T-cell (primary cell): ENCODE results near the gene IGSF3. TPM values are rescaled to one million over a fixed set of nuclear protein-coding genes. Genes with fewer than 3 reads are reported as not detected.
"Not testable (repeated sequence)": the region's sequence is repeated elsewhere in the genome, so short reads cannot be mapped to it uniquely, and the experiment has no call there.

ENCODE experiments used
- ATAC-seq, 4 experiments: fragments of 200-7000 bp in 3 of 4; fragments of 150-1000 bp in 1 of 4; cut with Tn5 transposase; replicated peaks in 1 of 4; 1 replicate in 3 of 4; 2 replicates in 1 of 4; pipeline ENCODE4 v1.10.0; 2021; ENCODE audit warnings: moderate library complexity in 3 of 4, mild to moderate bottlenecking in 2 of 4, moderate number of reproducible peaks in 1 of 4
- CTCF ChIA-PET, 2 donors: fragments of 300-600 bp; sonication (Branson Sonifier 250); formaldehyde crosslinking; loops; one replicate each; lab custom pipeline; 2022; ENCODE audit warnings: antibody characterized with exemption in 2 of 2; lab: Charles Lee
- POLR2A ChIA-PET, 2 donors: fragments of 300-600 bp; sonication (Branson Sonifier 250); formaldehyde crosslinking; loops; one replicate each; lab custom pipeline; 2022; ENCODE audit warnings: antibody characterized with exemption in 2 of 2; lab: Charles Lee
- DNase-seq, 35 experiments: peaks; one replicate each; pipeline versions ENCODE4 v3.0.0 to v3.0.0-alpha.2; 2013 to 2023
- H3K27ac ChIP-seq: one replicate; pipeline ENCODE4 v1.5.1; 2013; ENCODE audit warnings: low read length
- H3K27me3 ChIP-seq, 2 experiments: replicated peaks in 1 of 2; 1 replicate in 1 of 2; 2 replicates in 1 of 2; pipeline versions ENCODE4 v1.6.1 to v1.7.0; 2013; ENCODE audit warnings: low read length in 1 of 2, mixed read lengths in 1 of 2; ENCODE audit not compliant: control insufficient read depth in 2 of 2, insufficient read depth in 2 of 2; ENCODE audit errors: extremely low read depth in 1 of 2
- H3K36me3 ChIP-seq, 2 donors: 1 replicate in 1 of 2; 2 replicates in 1 of 2; pipeline versions ENCODE4 v1.6.1 to v1.7.0; 2013; ENCODE audit warnings: low read length in 1 of 2; ENCODE audit not compliant: control insufficient read depth in 2 of 2, insufficient read depth in 1 of 2; ENCODE audit errors: extremely low read depth in 1 of 2
- H3K4me1 ChIP-seq, 2 experiments: 1 replicate in 1 of 2; 2 replicates in 1 of 2; pipeline versions ENCODE4 v1.6.1 to v1.7.0; 2013; ENCODE audit warnings: low read length in 2 of 2, mixed read lengths in 1 of 2; ENCODE audit not compliant: insufficient read depth in 2 of 2, control insufficient read depth in 1 of 2; ENCODE audit errors: extremely low read depth in 1 of 2
- H3K4me3 ChIP-seq, 2 donors: 1 replicate in 1 of 2; 2 replicates in 1 of 2; pipeline versions ENCODE4 v1.5.1 to v1.7.0; 2013; ENCODE audit warnings: mild to moderate bottlenecking in 2 of 2, low read length in 1 of 2, moderate library complexity in 1 of 2; ENCODE audit not compliant: control insufficient read depth in 1 of 2; ENCODE audit errors: extremely low read depth in 1 of 2
- H3K9me3 ChIP-seq: 2 replicates; pipeline ENCODE4 v1.7.0; 2013
- H3K27ac Mint-ChIP-seq, 2 donors: one replicate each; pipeline ENCODE4 v1.8.0; 2020 to 2021; ENCODE audit warnings: mild to moderate bottlenecking in 2 of 2, mixed read lengths in 2 of 2
- H3K27me3 Mint-ChIP-seq, 2 donors: one replicate each; pipeline ENCODE4 v1.8.0; 2021 to 2022; ENCODE audit warnings: mixed read lengths in 2 of 2
- H3K36me3 Mint-ChIP-seq: one replicate; pipeline ENCODE4 v1.8.0; 2021; ENCODE audit warnings: mixed read lengths
- H3K4me1 Mint-ChIP-seq, 3 donors: one replicate each; pipeline ENCODE4 v1.8.0; 2020 to 2022; ENCODE audit warnings: mixed read lengths in 3 of 3, mild to moderate bottlenecking in 1 of 3
- H3K4me3 Mint-ChIP-seq, 3 donors: one replicate each; pipeline ENCODE4 v1.8.0; 2020 to 2022; ENCODE audit warnings: mild to moderate bottlenecking in 3 of 3, mixed read lengths in 3 of 3, moderate library complexity in 3 of 3
- H3K9me3 Mint-ChIP-seq, 3 donors: one replicate each; pipeline ENCODE4 v1.8.0; 2020 to 2022; ENCODE audit warnings: mixed read lengths in 3 of 3
- WGBS: methylation state at CpG from one replicate; pipeline ENCODE4 v1.1.5; 2013; ENCODE audit warnings: missing lambda C conversion rate; ENCODE audit not compliant: insufficient coverage; 5-methylcytosine and 5-hydroxymethylcytosine counted together
- total RNA-seq, 35 experiments: library from RNA in 6 of 35; stranded (reverse) in 6 of 35; fragments of 120-200 nt in 1 of 35; gene quantifications; one replicate each; pipeline versions ENCODE4 v1.2.1 to v1.2.4 and lab custom pipeline; 2013 to 2026

Gene IGSF3
- total RNA-seq, 5 donors from 2014 or later (not counting 1 experiment from before 2014, with no cell fraction given) = 0.05 to 0.30 (median 0.24) TPM; not detected in 1

DNA sequence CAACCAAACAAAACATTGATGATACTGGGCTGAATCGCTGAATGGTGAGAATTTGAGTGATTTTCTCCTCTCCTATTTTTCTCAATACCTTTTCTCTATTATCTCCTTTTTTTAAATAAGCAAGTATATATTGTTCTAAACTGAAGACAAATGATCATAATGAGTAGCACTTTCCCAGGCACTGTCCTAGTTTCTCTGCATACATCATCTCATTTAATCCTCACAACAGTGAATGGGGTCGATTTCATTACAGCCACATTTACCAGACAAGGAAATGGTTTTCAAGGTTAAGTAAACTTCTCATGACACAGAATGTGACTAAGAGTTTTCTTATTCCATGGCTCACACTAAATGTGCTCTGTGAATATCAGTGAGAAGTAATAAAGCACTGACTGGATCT is 45.0 kb downstream of the IGSF3 start:
- H3K4me3 ChIP-seq, DNase-seq, H3K27me3 ChIP-seq, H3K9me3 Mint-ChIP-seq, POLR2A ChIA-PET, H3K4me3 Mint-ChIP-seq, H3K9me3 ChIP-seq, H3K4me1 ChIP-seq, H3K27ac Mint-ChIP-seq, H3K27ac ChIP-seq, ATAC-seq, H3K36me3 ChIP-seq, H3K36me3 Mint-ChIP-seq, CTCF ChIA-PET, H3K4me1 Mint-ChIP-seq: not testable (repeated sequence)
- peaks cover 0 to 12% of the 10 kb centered on the region in 2 donors for H3K27me3 Mint-ChIP-seq
- WGBS = no CpG with 5 or more reads among the region's 2 CpGs

DNA sequence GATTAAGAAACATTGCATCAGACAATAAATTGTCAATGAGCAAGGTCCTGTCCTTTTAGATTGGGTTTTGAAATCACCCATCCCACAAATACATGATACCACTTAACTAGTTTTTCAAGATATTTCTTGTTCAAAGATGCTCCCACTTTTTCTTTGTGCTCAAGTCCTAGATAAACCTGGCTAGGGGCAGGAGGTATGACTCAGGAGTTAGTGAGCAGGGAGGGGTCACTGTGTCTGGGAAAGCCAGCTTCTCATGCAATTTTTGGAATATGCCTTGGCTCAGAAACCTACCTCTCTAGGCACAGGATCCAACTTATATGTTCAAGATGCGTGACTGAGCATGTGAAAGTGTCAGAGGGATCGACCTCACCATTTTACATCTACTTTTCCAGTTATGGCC is 45.8 kb downstream of the IGSF3 start:
- H3K27me3 Mint-ChIP-seq = peaks cover 0 to 16% of the 10 kb centered on the region in 2 donors
- H3K36me3 Mint-ChIP-seq, H3K27ac ChIP-seq, H3K9me3 ChIP-seq, ATAC-seq, H3K27ac Mint-ChIP-seq, H3K4me3 Mint-ChIP-seq, H3K27me3 ChIP-seq, H3K4me1 Mint-ChIP-seq, DNase-seq, H3K36me3 ChIP-seq, POLR2A ChIA-PET, H3K4me1 ChIP-seq, H3K9me3 Mint-ChIP-seq, H3K4me3 ChIP-seq, CTCF ChIA-PET: not testable (repeated sequence)
- WGBS = no CpG with 5 or more reads among the region's 2 CpGs

DNA sequence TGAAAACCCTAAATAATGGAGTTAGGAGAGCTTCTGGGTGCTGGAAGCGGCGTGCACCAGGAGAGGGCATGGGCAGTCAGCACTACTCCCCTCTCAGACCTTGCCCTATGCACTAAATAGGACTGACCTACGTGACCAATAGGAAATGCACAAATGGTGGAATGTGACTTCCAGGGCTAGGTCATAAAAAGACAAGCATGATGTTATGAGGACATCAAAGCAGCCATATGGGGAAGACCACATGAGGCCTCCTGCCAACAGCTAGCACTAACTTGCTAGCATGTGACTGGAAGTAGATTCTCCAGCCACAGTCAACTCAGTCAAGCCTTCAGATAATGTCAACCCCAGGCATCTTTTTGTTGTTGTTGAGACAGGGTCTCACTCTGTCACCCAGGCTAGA is 47.1 kb downstream of the IGSF3 start:
- H3K36me3 Mint-ChIP-seq, ATAC-seq, H3K9me3 ChIP-seq, POLR2A ChIA-PET, H3K4me3 ChIP-seq, H3K4me1 ChIP-seq, DNase-seq, H3K4me1 Mint-ChIP-seq, H3K27ac ChIP-seq, H3K36me3 ChIP-seq, H3K27ac Mint-ChIP-seq, H3K27me3 ChIP-seq, CTCF ChIA-PET, H3K9me3 Mint-ChIP-seq, H3K4me3 Mint-ChIP-seq: not testable (repeated sequence)
- H3K27me3 Mint-ChIP-seq = peaks cover 0 to 14% of the 10 kb centered on the region in 2 donors
- WGBS = no CpG with 5 or more reads among the region's 3 CpGs

DNA sequence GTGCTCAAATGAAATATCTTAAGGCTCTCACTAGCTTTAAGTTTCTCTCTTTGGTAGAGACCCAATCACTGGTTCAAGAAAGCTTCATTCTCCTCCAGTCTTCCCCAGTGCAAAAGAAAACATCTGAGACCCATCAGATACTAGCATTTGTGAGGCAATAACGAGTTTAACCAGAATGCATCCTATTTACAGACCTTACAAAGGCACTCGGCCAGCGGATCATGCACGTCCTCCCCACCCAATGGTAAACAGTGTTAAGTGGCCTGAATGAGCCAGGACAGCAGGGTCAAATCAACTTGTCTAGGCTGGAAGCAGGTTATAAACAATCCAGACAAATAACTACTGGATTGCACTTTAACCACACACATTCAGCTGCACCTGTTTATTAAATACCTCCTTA is 48.4 kb downstream of the IGSF3 start:
- H3K27me3 ChIP-seq, ATAC-seq, H3K4me1 ChIP-seq, DNase-seq, H3K4me1 Mint-ChIP-seq, H3K4me3 Mint-ChIP-seq, H3K9me3 ChIP-seq, H3K36me3 ChIP-seq, H3K4me3 ChIP-seq, POLR2A ChIA-PET, H3K9me3 Mint-ChIP-seq, H3K27ac Mint-ChIP-seq, H3K27ac ChIP-seq, H3K36me3 Mint-ChIP-seq: not testable (repeated sequence)
- CTCF ChIA-PET = interaction anchor here in 1 of 2 donors (0.6 kb wide), 1 partner anchor 409 kb away, joined by 3 read pairs; no protein-coding TSS in a partner anchor
- H3K27me3 Mint-ChIP-seq = peaks cover 0 to 14% of the 10 kb centered on the region in 2 donors
- 69% methylated on average over 3 of the region's 4 CpGs for WGBS

GRCh38 chr1:116617808-116618207 is 49.7 kb downstream of the IGSF3 start:
- H3K9me3 Mint-ChIP-seq, H3K27ac ChIP-seq, H3K4me1 ChIP-seq, H3K27me3 ChIP-seq, H3K4me3 Mint-ChIP-seq, H3K4me1 Mint-ChIP-seq, POLR2A ChIA-PET, CTCF ChIA-PET, H3K36me3 ChIP-seq, H3K36me3 Mint-ChIP-seq, H3K4me3 ChIP-seq, DNase-seq, H3K9me3 ChIP-seq, H3K27ac Mint-ChIP-seq, ATAC-seq: not testable (repeated sequence)
- H3K27me3 Mint-ChIP-seq = peaks cover 0 to 14% of the 10 kb centered on the region in 2 donors
- 96% methylated on average over 4 of the region's 5 CpGs for WGBS

- H3K27me3 ChIP-seq, H3K36me3 Mint-ChIP-seq, H3K4me1 ChIP-seq, POLR2A ChIA-PET, DNase-seq, CTCF ChIA-PET, H3K4me3 ChIP-seq, H3K27ac ChIP-seq, H3K4me1 Mint-ChIP-seq, ATAC-seq, H3K36me3 ChIP-seq, H3K27me3 Mint-ChIP-seq, H3K27ac Mint-ChIP-seq, H3K9me3 Mint-ChIP-seq, H3K9me3 ChIP-seq, H3K4me3 Mint-ChIP-seq: not testable (repeated sequence)
- 82% methylated on average over 6 of the region's 13 CpGs for WGBS
Measured at GRCh38 chr1:116613825-116614224, 53.7 kb downstream of the IGSF3 start.

DNA sequence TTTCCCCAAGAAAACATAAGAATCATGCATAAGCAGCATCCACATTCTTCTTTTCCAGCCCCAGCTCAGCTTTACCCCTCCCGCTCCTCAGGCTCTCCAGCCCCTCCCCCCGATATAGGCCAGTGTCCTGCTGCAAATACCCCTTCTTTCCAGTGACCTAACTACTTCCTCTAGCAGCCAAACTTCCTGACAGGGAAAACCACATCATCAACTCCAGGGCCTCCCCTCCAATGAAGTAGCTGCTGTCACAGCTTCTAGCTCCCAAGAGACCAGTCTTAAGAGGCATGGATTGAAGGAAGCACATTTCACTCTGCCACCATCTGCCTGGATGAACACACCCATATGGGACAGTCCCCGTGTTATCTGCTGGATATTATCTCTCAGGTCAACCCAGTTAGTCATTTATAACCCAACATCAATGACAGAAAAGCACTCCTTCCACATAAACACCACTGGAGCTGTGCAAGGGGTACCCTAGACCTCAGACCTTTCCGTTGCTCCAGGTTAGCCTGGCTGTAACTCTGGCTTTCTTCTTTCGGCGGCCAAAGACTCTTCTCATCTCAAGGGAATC is 57.6 kb downstream of the IGSF3 start:
- H3K36me3 ChIP-seq, H3K27me3 ChIP-seq, H3K9me3 ChIP-seq, H3K4me1 ChIP-seq, H3K4me3 Mint-ChIP-seq, POLR2A ChIA-PET, H3K9me3 Mint-ChIP-seq, ATAC-seq, DNase-seq, H3K27ac ChIP-seq, H3K27ac Mint-ChIP-seq, H3K27me3 Mint-ChIP-seq, H3K4me3 ChIP-seq, H3K36me3 Mint-ChIP-seq, CTCF ChIA-PET: not testable (repeated sequence)
- WGBS = 89% methylated on average over 2 of the region's 6 CpGs
- H3K4me1 Mint-ChIP-seq = peaks cover 11 to 12% (median 11%) of the 10 kb centered on the region in 3 donors
